ENCODE data around the gene SIX3.

DNA sequence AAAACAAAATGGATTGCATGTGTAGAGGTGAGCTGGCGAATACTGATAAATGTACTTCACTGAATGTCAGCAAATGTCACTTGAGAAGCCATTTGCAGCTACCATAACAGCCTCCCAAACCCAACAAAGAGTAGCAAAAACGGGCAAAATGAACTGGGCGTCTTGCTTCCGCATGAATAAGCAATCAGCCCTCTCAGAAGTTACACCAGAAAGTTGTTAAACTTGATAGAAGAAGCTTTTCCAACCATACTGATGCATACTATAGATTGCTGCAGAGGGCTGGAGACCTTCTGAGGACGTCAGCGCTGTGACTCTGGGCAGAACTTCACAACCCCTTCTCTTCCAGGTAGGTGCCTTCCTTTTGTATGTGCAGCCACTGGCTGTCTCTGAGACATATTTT is 18.7 kb upstream of the SIX3 start:
- TF ChIP-seq ZNF416 (CRISPR knock-in tag; IDR thresholded peaks at IDR 0.05) (no peak), NR1H2 (CRISPR knock-in tag; IDR thresholded peaks at IDR 0.05) (no peak), RELA (CRISPR knock-in tag; IDR thresholded peaks at IDR 0.05; ENCODE audit: borderline replicate concordance) (no peak), HMGXB4 (CRISPR knock-in tag; IDR thresholded peaks at IDR 0.05) (no peak), USF1 (CRISPR knock-in tag; IDR thresholded peaks at IDR 0.05) (no peak), ESRRA (CRISPR knock-in tag; IDR thresholded peaks at IDR 0.05; ENCODE audit: borderline replicate concordance) (no peak), MAX (CRISPR knock-in tag; IDR thresholded peaks at IDR 0.05) (no peak), JAZF1 (CRISPR knock-in tag; IDR thresholded peaks at IDR 0.05) (no peak)
- TF ChIP-seq, protein P1, sequence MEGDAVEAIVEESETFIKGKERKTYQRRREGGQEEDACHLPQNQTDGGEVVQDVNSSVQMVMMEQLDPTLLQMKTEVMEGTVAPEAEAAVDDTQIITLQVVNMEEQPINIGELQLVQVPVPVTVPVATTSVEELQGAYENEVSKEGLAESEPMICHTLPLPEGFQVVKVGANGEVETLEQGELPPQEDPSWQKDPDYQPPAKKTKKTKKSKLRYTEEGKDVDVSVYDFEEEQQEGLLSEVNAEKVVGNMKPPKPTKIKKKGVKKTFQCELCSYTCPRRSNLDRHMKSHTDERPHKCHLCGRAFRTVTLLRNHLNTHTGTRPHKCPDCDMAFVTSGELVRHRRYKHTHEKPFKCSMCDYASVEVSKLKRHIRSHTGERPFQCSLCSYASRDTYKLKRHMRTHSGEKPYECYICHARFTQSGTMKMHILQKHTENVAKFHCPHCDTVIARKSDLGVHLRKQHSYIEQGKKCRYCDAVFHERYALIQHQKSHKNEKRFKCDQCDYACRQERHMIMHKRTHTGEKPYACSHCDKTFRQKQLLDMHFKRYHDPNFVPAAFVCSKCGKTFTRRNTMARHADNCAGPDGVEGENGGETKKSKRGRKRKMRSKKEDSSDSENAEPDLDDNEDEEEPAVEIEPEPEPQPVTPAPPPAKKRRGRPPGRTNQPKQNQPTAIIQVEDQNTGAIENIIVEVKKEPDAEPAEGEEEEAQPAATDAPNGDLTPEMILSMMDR (IDR thresholded peaks at IDR 0.05): no peak
- TF ChIP-seq, protein P2, sequence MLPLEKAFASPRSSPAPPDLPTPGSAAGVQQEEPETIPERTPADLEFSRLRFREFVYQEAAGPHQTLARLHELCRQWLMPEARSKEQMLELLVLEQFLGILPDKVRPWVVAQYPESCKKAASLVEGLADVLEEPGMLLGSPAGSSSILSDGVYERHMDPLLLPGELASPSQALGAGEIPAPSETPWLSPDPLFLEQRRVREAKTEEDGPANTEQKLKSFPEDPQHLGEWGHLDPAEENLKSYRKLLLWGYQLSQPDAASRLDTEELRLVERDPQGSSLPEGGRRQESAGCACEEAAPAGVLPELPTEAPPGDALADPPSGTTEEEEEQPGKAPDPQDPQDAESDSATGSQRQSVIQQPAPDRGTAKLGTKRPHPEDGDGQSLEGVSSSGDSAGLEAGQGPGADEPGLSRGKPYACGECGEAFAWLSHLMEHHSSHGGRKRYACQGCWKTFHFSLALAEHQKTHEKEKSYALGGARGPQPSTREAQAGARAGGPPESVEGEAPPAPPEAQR (CRISPR knock-in tag; IDR thresholded peaks at IDR 0.05): no peak
